Large intestine (tissue), 3 donors: ENCODE measurements around the gene NEO1. TPM values are rescaled to one million over a fixed set of nuclear protein-coding genes. Genes with fewer than 3 reads are reported as not detected.
A peak's percentile ranks its signal among the peaks of the same experiment; 100 is the strongest.

Source experiments
- DNase-seq, 2 donors: peaks; one replicate each; pipeline versions ENCODE4 v3.0.0 to v3.0.0-alpha.2; 2013
- H3K27ac ChIP-seq: one replicate; pipeline ENCODE4 v1.5.1; 2013; ENCODE audit warnings: low read length
- H3K27me3 ChIP-seq: 2 replicates; pipeline ENCODE4 v1.6.1; 2013; ENCODE audit warnings: low read length; ENCODE audit not compliant: control insufficient read depth, insufficient read depth
- H3K36me3 ChIP-seq: 2 replicates; pipeline ENCODE4 v1.6.1; 2013; ENCODE audit warnings: low read length; ENCODE audit not compliant: control insufficient read depth, insufficient read depth
- H3K4me1 ChIP-seq: one replicate; pipeline ENCODE4 v1.6.1; 2013; ENCODE audit warnings: low read length; ENCODE audit not compliant: control insufficient read depth, insufficient read depth
- H3K4me3 ChIP-seq: one replicate; pipeline ENCODE4 v1.5.1; 2013; ENCODE audit warnings: low read length
- H3K9me3 ChIP-seq: one replicate; pipeline ENCODE4 v1.6.1; 2013; ENCODE audit warnings: mild to moderate bottlenecking, low read depth, low read length, moderate library complexity; ENCODE audit not compliant: control insufficient read depth
- WGBS: methylation state at CpG from one replicate; pipeline ENCODE4 v1.1.5; 2013; ENCODE audit warnings: low lambda C conversion rate; ENCODE audit not compliant: insufficient coverage; 5-methylcytosine and 5-hydroxymethylcytosine counted together
- polyA plus RNA-seq: library from polyadenylated mRNA; unstranded; fragments of 120-200 nt; gene quantifications from one replicate; pipeline ENCODE4 v1.2.1, GENCODE V29; 2013

NEO1 gene
- polyA plus RNA-seq, 1 donor = 135 TPM

GRCh38 chr15:73227433-73228056 lies 175.3 kb downstream of the NEO1 start:
- 40% methylated on average over 1 of the region's 6 CpGs for WGBS
- H3K27ac ChIP-seq = no peak overlapping the region

DNA sequence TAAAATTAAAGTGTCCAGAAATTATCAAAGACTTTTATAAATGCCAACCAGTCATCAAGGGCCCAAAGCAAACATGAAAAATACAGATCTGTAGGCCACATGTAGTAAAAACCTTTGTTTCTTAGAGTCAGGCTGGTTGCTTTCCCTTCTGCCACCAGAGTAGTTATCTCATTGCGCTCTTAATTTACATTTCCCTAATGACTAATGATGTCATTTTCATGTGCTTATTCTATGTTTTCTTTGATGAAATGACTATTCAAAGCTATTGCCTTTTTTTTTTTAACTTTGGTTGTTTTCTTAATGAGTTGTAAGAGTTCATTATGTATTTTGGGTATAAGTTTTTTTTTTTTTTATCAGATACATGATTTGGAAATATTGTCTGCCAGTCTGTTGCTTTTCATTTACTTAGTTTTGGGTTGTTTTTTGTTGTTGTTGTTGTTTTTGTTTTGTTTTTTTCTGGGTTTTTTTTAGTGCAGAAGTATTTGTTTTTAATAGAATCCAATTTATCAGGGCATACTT lies 175.9 kb downstream of the NEO1 start:
- no peaks in the 10 kb centered on the region for H3K4me1 ChIP-seq
- H3K27ac ChIP-seq = no peak overlapping the region
- no peak for DNase-seq
- no peak overlapping the region for H3K4me3 ChIP-seq
- WGBS = no CpG with 5 or more reads among the region's 1 CpG
- no peaks in the 10 kb centered on the region for H3K27me3 ChIP-seq
- no peaks in the 10 kb centered on the region for H3K9me3 ChIP-seq
- peaks cover 28% of the 10 kb centered on the region for H3K36me3 ChIP-seq

More at GRCh38 chr15:73227433-73228056, 175.3 kb downstream of the NEO1 start:
- DNase-seq = no peak
- Histone ChIP-seq H3K9me3 (no peaks in the 10 kb centered on the region), H3K4me1 (no peaks in the 10 kb centered on the region), H3K36me3 (peaks cover 26% of the 10 kb centered on the region), H3K27me3 (no peaks in the 10 kb centered on the region), H3K4me3 (no peak overlapping the region)

- Histone ChIP-seq H3K27ac (no peak overlapping the region), H3K36me3 (peaks cover 23% of the 10 kb centered on the region)
Observed at GRCh38 chr15:73231661-73232419, 179.6 kb downstream of the NEO1 start.

GRCh38 chr15:73232776-73233175 lies 180.5 kb downstream of the NEO1 start:
- DNase-seq = no peak
- Histone ChIP-seq H3K4me1 (no peaks in the 10 kb centered on the region), H3K9me3 (no peaks in the 10 kb centered on the region), H3K27me3 (no peaks in the 10 kb centered on the region), H3K27ac (no peak overlapping the region), H3K36me3 (peaks cover 24% of the 10 kb centered on the region), H3K4me3 (no peak overlapping the region)
- WGBS = 100% methylated on average over 1 of the region's 2 CpGs

More at GRCh38 chr15:73231661-73232419, 179.6 kb downstream of the NEO1 start:
- H3K9me3 ChIP-seq = no peaks in the 10 kb centered on the region
- no peak for DNase-seq
- no CpG with 5 or more reads among the region's 2 CpGs for WGBS
- H3K4me1 ChIP-seq = no peaks in the 10 kb centered on the region
- H3K4me3 ChIP-seq = no peak overlapping the region
- H3K27me3 ChIP-seq = no peaks in the 10 kb centered on the region

GRCh38 chr15:73233623-73234022 lies 181.4 kb downstream of the NEO1 start:
- DNase-seq = no peak
- 75% methylated on average over 2 of the region's 5 CpGs for WGBS
- Histone ChIP-seq H3K27me3 (no peaks in the 10 kb centered on the region), H3K4me3 (no peak overlapping the region), H3K27ac (no peak overlapping the region), H3K9me3 (no peaks in the 10 kb centered on the region), H3K4me1 (no peaks in the 10 kb centered on the region), H3K36me3 (peaks cover 24% of the 10 kb centered on the region)

- no peak overlapping the region for H3K27ac ChIP-seq
- peaks cover 23% of the 10 kb centered on the region for H3K36me3 ChIP-seq
- 100% methylated on average over 1 of the region's 3 CpGs for WGBS
- no peak overlapping the region for H3K4me3 ChIP-seq
- no peak for DNase-seq
- no peaks in the 10 kb centered on the region for H3K4me1 ChIP-seq
- no peaks in the 10 kb centered on the region for H3K9me3 ChIP-seq
- no peaks in the 10 kb centered on the region for H3K27me3 ChIP-seq
Observed at GRCh38 chr15:73237910-73238309, 185.6 kb downstream of the NEO1 start.

DNA sequence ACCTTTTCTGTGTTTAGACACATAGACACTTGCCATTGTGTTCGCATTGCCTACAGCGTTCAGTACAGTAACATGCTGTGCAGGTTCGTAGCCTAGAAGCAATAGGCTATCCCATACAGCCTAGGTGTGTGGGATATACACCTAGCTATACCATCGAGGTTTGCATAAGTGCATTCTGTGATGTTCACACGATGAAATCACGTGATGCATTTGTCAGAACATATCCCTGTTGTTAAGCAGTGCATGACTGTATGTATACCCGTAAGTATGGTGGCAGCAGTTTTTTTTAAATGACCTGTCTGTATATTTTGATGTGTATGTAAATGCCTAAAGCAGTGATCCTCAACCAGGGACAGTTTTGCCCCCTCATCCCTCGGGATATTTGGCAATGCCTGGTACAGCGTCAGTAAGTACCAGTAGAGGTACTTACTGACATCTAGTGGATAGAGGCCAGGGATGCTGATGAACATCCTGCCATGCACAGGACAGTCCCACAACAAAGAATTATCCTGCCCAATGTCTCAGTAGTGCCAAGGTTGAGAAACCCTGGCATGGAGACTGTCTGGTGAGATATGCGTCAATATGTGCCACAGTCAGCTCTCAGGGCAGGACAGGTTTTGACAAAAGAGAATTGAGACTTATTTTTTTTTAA lies 187.4 kb downstream of the NEO1 start:
- Histone ChIP-seq H3K9me3 (no peaks in the 10 kb centered on the region), H3K4me1 (no peaks in the 10 kb centered on the region), H3K4me3 (no peak overlapping the region), H3K27me3 (no peaks in the 10 kb centered on the region), H3K36me3 (peaks cover 24% of the 10 kb centered on the region), H3K27ac (no peak overlapping the region)
- no peak for DNase-seq
- no CpG with 5 or more reads among the region's 10 CpGs for WGBS

DNA sequence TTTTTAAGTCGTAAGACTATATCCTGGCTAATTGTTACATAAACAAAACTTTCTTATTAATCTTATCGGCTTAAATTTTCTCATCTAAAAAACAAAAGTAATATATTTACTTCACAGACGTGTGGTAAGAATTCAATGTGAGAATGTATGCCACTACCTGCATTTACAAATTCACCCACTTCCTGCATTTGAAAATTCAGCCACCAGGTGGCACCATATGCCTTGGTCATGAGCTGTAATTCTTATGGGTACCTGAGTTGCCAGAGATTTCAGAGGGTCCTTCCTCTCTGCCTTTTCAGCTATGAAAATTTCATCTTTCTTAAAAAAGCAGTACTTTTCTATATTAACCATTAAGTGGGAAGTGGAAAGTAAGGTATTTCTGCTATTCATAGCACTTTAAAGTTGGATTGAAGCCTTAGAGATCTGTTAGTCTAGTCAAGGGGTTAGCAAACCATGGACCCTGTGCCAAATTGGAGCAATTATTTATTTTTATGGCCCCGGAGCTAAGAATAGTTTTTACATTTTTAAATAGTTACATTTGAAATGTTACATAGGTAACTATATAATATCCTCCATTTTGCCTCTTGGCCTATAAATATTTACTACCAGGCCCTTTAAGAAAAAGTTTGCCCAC lies 188.7 kb downstream of the NEO1 start:
- Histone ChIP-seq H3K4me3 (no peak overlapping the region), H3K36me3 (peaks cover 22% of the 10 kb centered on the region), H3K4me1 (no peaks in the 10 kb centered on the region), H3K27me3 (no peaks in the 10 kb centered on the region), H3K27ac (no peak overlapping the region), H3K9me3 (no peaks in the 10 kb centered on the region)
- peak; percentile 50 for DNase-seq
- 64% methylated on average over 3 of the region's 4 CpGs for WGBS

- WGBS = no CpG with 5 or more reads among the region's 6 CpGs
- peak in 1 of 2 donors; percentile 22 for DNase-seq
- Histone ChIP-seq H3K27me3 (no peaks in the 10 kb centered on the region), H3K4me1 (no peaks in the 10 kb centered on the region), H3K4me3 (no peak overlapping the region), H3K9me3 (no peaks in the 10 kb centered on the region), H3K36me3 (peaks cover 31% of the 10 kb centered on the region), H3K27ac (no peak overlapping the region)
Observed at GRCh38 chr15:73244333-73244732, 192.1 kb downstream of the NEO1 start.

DNA sequence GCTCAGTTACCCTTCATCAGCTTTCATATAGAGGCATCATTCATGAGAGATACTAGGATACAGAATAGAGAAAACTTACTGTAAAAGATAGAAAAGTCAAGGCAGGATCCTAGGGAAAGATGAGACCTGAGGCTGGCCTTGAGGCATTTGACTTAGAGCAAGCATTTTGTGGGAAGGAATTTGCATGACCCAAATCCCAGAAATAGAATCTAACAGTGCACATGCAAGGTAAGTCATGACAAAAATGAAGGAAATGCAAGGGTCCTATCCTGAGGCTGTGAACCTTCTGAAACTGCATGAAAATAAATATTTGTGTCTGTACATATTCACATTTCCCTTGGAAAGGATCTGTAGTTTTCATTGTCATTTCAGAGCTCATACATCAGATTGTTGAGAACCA lies 194.2 kb downstream of the NEO1 start:
- Histone ChIP-seq H3K36me3 (peaks cover 31% of the 10 kb centered on the region), H3K4me3 (no peak overlapping the region), H3K27ac (no peak overlapping the region), H3K4me1 (no peaks in the 10 kb centered on the region), H3K9me3 (no peaks in the 10 kb centered on the region), H3K27me3 (no peaks in the 10 kb centered on the region)
- DNase-seq = no peak
